DOHH2 (cell line): ENCODE results near the gene CCDC9.
A peak's percentile ranks its signal among the peaks of the same experiment; 100 is the strongest.

Experiments
- H3F3A ChIP-seq: fragments of 200-600 bp; sonication (generic), shearing (Covaris generic); 2 replicates; pipeline ENCODE4 v1.6.0; 2016; ENCODE audit warnings: antibody characterized with exemption, mild to moderate bottlenecking; ENCODE audit not compliant: control insufficient read depth, insufficient read depth
- H3K27ac ChIP-seq: fragments of 200-600 bp; sonication (generic); 2 replicates; pipeline ENCODE4 v1.5.1; 2014; ENCODE audit warnings: low read depth, mild to moderate bottlenecking, low read length, moderate library complexity
- H3K27me3 ChIP-seq: fragments of 200-600 bp; sonication (generic); 2 replicates; pipeline ENCODE4 v1.6.1; 2014; ENCODE audit warnings: mild to moderate bottlenecking, low read length, mixed read lengths; ENCODE audit not compliant: control insufficient read depth
- H3K36me3 ChIP-seq: fragments of 200-600 bp; sonication (generic); 2 replicates; pipeline ENCODE4 v1.6.1; 2014; ENCODE audit warnings: mild to moderate bottlenecking, low read length, moderate library complexity, mixed read lengths; ENCODE audit not compliant: control insufficient read depth
- H3K4me1 ChIP-seq: fragments of 200-600 bp; sonication (generic); 2 replicates; pipeline ENCODE4 v1.6.1; 2014; ENCODE audit warnings: mild to moderate bottlenecking, low read length, mixed read lengths; ENCODE audit not compliant: control insufficient read depth
- H3K4me2 ChIP-seq: fragments of 200-600 bp; sonication (generic); 2 replicates; pipeline ENCODE4 v1.6.0; 2014; ENCODE audit warnings: mild to moderate bottlenecking, low read length, moderate library complexity
- H3K4me3 ChIP-seq: fragments of 200-600 bp; sonication (generic); 2 replicates; pipeline ENCODE4 v1.5.1; 2014; ENCODE audit warnings: mild to moderate bottlenecking, low read length, mixed read lengths
- H3K79me2 ChIP-seq: fragments of 200-600 bp; sonication (generic); 2 replicates; pipeline ENCODE4 v1.6.1; 2014; ENCODE audit warnings: mild to moderate bottlenecking, low read length, mixed read lengths; ENCODE audit not compliant: control insufficient read depth
- H3K9me2 ChIP-seq: fragments of 200-600 bp; sonication (generic); replicated peaks from 2 replicates; pipeline ENCODE4 v1.6.1; 2014; ENCODE audit warnings: mild to moderate bottlenecking, low read length, mixed read lengths; ENCODE audit not compliant: control insufficient read depth
- H3K9me3 ChIP-seq: fragments of 200-600 bp; sonication (generic); 2 replicates; pipeline ENCODE4 v1.6.1; 2014; ENCODE audit warnings: antibody characterized with exemption, low read length, mixed read lengths; ENCODE audit not compliant: control insufficient read depth, insufficient read depth
- H4K20me1 ChIP-seq: fragments of 200-600 bp; sonication (generic); 2 replicates; pipeline ENCODE4 v1.6.0; 2014; ENCODE audit warnings: low read depth, mild to moderate bottlenecking, antibody characterized with exemption, low read length, moderate library complexity; ENCODE audit not compliant: control insufficient read depth, insufficient read depth
- EZH2phosphoT487 ChIP-seq: fragments of 200-600 bp; sonication (generic); IDR thresholded peaks from 2 replicates; pipeline ENCODE4 v1.6.1; 2017; ENCODE audit warnings: borderline replicate concordance, mild to moderate bottlenecking, antibody characterized with exemption, low read length, moderate library complexity, mixed read lengths
- TF ChIP-seq, protein P1 (sequence below): fragments of 200-600 bp; sonication (generic); IDR thresholded peaks from one replicate; pipeline ENCODE4 v1.5.1; 2014; ENCODE audit warnings: antibody characterized with exemption, mild to moderate bottlenecking, low read depth, low read length; ENCODE audit not compliant: poor library complexity, severe bottlenecking

CCDC9 gene

DNA sequence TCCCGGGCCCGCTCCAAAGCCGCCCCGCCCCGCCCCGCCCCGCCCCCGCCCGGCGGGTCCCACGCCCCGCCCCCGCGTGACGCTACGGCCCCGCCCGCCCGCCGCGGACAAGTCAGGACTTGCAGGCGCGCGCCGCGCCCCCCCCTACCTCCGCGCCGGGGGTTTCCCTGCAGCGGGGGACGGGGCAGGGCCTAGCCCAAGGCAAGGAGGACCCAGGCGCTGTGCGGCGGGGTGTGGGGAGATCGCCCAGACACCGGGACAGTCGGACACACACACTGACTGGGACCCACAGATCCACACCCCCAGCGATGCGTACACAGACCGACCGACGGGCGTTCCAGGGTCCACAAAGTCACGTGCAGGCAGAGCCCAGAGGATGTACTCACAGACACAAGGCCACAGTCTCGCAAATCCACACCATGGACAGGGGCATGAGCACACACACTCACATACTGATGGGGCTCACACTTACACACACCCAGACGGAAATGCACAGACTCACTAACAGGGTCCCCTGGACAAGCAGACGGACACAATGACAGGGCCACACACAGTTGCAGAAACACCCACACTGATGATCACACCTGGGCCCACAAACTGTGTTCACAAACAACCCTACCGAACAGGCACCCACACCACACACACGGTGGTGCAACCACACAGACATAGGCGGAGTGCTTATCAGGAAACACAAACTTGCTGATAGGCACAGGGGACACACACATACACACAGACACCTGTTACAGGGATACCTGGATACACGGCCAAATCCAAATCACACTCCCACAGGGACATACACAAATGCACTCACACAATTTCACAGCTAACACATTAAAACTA, 24.9 kb upstream of the CCDC9 start:
- Histone ChIP-seq H3K36me3 (0 out of 2 replicates have a peak, but pooled peaks cover 3% of the 10 kb centered on the region), H3K27ac (peak overlapping the region; percentile 43), H3K9me2 (no peaks in the 10 kb centered on the region), H3F3A (peaks cover 26% of the 10 kb centered on the region), H3K79me2 (peaks cover 5% of the 10 kb centered on the region; the same call in 1 of the 2 replicates), H4K20me1 (no peaks in the 10 kb centered on the region), H3K4me3 (peak overlapping the region; percentile 81), H3K4me1 (peaks cover 58% of the 10 kb centered on the region), H3K9me3 (no peaks in the 10 kb centered on the region), H3K4me2 (peak overlapping the region; percentile 99), H3K27me3 (peaks cover 7% of the 10 kb centered on the region)
- TF ChIP-seq, protein P1, sequence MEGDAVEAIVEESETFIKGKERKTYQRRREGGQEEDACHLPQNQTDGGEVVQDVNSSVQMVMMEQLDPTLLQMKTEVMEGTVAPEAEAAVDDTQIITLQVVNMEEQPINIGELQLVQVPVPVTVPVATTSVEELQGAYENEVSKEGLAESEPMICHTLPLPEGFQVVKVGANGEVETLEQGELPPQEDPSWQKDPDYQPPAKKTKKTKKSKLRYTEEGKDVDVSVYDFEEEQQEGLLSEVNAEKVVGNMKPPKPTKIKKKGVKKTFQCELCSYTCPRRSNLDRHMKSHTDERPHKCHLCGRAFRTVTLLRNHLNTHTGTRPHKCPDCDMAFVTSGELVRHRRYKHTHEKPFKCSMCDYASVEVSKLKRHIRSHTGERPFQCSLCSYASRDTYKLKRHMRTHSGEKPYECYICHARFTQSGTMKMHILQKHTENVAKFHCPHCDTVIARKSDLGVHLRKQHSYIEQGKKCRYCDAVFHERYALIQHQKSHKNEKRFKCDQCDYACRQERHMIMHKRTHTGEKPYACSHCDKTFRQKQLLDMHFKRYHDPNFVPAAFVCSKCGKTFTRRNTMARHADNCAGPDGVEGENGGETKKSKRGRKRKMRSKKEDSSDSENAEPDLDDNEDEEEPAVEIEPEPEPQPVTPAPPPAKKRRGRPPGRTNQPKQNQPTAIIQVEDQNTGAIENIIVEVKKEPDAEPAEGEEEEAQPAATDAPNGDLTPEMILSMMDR, result no peak
- TF ChIP-seq EZH2phosphoT487, result no peak

DNA sequence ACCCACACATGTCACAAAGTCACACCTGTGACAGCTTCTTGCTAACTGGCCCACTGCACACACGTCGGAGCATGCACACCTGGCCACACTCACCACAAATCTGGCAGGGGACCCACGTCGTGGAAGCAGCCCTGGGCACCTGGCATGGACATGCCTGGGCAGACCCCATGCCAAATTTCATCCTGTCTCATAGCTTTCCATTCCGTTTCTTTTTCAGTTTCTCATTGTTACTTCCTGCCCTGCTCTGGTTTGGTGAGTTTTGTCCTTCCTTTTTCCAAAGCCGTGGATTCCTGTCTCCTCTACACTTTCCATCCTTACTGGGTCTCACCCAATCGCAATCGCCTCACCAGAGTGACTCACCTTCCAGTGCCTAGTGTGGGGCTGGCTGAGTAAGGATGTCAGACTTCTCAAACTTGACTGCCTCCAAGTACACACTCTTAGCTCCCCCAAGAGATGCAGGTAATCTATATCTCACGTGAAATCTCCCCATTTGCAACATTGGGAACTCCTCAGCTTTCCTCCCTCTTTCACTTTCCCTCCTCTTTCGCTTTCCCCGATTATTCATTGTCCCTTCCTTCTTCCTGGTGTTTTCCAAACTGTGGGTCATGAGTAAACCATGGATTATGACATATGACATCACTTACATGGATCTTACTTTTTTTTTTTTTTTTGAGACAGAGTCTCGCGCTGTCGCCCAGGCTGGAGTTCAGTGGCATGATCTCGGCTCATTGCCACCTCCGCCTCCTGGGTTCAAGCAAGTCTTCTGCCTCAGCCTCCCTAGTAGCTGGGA, 23.7 kb upstream of the CCDC9 start:
- H3F3A ChIP-seq, result peaks cover 22% of the 10 kb centered on the region
- no peak for TF ChIP-seq EZH2phosphoT487
- TF ChIP-seq, protein P1, result no peak
- 0 out of 2 replicates have a peak overlapping the region, but pooled peaks have one; percentile 13 for H3K27ac ChIP-seq
- H3K79me2 ChIP-seq, result peaks cover 5% of the 10 kb centered on the region; the same call in 1 of the 2 replicates
- no peaks in the 10 kb centered on the region for H3K9me3 ChIP-seq
- H4K20me1 ChIP-seq, result no peaks in the 10 kb centered on the region
- H3K4me3 ChIP-seq, result peak overlapping the region; percentile 81; the same call in 1 of the 2 replicates
- peaks cover 56% of the 10 kb centered on the region for H3K4me1 ChIP-seq
- H3K4me2 ChIP-seq, result peak overlapping the region; percentile 98
- no peaks in the 10 kb centered on the region for H3K36me3 ChIP-seq
- H3K27me3 ChIP-seq, result peaks cover 7% of the 10 kb centered on the region
- no peaks in the 10 kb centered on the region for H3K9me2 ChIP-seq

DNA sequence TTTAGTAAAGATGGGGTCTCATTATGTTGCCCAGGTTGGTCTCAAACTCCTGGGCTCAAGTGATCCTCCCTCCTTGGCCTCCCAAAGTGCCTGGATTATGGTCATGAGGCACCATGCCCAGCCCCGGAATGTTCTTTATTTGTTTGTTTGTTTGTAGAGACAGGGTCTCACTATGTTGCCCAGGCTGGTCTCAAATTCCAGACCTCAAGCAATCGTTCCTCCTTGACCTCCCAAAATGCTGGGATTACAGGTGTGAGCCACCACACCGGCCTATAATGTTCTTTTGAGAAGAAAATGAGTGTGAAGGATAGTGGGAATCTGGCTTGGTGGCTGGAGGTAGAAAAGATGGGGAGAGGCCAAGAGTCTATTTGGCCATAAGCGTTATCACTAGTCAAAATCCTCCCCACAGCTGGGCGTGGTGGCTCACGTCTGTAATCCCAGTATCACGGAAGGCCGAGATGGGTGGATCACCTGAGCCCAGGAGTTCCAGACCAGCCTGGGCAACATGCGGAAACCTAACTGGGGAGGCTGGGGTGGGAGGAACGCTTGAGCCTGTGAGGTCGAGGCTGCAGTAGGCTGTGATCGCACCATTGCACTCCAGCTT, 20.2 kb upstream of the CCDC9 start:
- H3K4me2 ChIP-seq, result no peak overlapping the region
- H3K4me1 ChIP-seq, result peaks cover 54% of the 10 kb centered on the region
- H3K27ac ChIP-seq, result no peak overlapping the region
- H3K9me2 ChIP-seq, result no peaks in the 10 kb centered on the region
- H3K27me3 ChIP-seq, result peaks cover 22% of the 10 kb centered on the region
- H3K36me3 ChIP-seq, result no peaks in the 10 kb centered on the region
- no peak for TF ChIP-seq EZH2phosphoT487
- TF ChIP-seq, protein P1, result no peak
- no peak overlapping the region for H3K4me3 ChIP-seq
- H3F3A ChIP-seq, result peaks cover 11% of the 10 kb centered on the region
- H3K9me3 ChIP-seq, result no peaks in the 10 kb centered on the region
- H3K79me2 ChIP-seq, result no peaks in the 10 kb centered on the region
- H4K20me1 ChIP-seq, result no peaks in the 10 kb centered on the region
